A375 (cell line): ENCODE results near the gene PTBP2. TPM values are rescaled to one million over a fixed set of nuclear protein-coding genes. Genes with fewer than 3 reads are reported as not detected.

ENCODE experiments used
- total RNA-seq: library from RNA; depleted of rRNA; stranded (reverse); fragments of >200 nt; shearing (Covaris generic); gene quantifications from 2 replicates; pipeline ENCODE4 v1.2.3, GENCODE V29; 2014; rRNA removed

Gene PTBP2
- total RNA-seq, result 17.6 and 23.2 TPM in 2 replicates

GRCh38 chr1:96721416-96722160, at the start of gene PTBP2:
TSS of gene PTBP2 (plus strand) at chr1:96721784. CDS start at chr1:96721865, 81 bp downstream.

